ENCODE measurements around the gene CMIP. TPM values are rescaled to one million over a fixed set of nuclear protein-coding genes. Genes with fewer than 3 reads are reported as not detected.
"Not testable (repeated sequence)": the region's sequence is repeated elsewhere in the genome, so short reads cannot be mapped to it uniquely, and the experiment has no call there.

Gene CMIP
- 11.1 TPM for total RNA-seq
- long read RNA-seq, result 0 reads

DNA sequence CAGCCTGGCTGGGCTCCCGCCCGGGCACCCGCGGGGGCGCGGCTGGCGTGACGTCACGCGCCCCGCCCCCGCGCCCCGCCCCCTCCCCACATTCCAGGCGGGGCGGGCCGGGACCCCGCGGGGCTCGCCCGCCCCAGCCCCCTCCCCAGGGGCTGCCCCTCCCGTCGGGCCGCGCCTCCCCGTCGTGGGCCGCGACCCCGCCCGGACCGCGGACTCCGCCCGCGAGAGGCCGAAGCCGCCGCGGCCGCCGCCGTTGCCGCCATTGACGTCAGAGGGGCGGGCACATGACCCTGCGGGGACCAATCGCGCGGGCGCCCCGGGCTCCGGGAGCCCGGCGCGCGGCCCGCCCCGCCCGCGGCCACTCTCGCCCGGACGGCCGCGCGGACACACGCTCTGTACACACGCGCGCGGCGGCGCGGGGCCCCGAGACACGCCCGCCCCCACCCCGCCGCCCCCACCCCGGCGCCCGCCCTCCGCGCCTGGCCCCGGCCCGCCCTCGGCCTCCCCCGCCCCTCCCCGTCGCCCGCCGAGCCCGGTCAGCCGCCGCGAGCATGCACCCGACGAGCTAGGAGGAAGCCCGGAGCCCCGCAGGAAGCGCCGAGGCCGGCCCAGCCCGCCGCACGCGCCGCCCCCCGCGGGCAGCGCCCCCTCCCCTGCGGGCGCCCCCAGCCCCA lies at the start of gene CMIP:
Gene CMIP, plus strand, starts transcription at position 361 of the 674 bp plus-strand sequence.
- ATAC-seq (ENCODE audit: poor library complexity), result peak; percentile 88
- intact Hi-C loops (cut with DNase I), result no loop called here
- peak; percentile 91 for DNase-seq

DNA sequence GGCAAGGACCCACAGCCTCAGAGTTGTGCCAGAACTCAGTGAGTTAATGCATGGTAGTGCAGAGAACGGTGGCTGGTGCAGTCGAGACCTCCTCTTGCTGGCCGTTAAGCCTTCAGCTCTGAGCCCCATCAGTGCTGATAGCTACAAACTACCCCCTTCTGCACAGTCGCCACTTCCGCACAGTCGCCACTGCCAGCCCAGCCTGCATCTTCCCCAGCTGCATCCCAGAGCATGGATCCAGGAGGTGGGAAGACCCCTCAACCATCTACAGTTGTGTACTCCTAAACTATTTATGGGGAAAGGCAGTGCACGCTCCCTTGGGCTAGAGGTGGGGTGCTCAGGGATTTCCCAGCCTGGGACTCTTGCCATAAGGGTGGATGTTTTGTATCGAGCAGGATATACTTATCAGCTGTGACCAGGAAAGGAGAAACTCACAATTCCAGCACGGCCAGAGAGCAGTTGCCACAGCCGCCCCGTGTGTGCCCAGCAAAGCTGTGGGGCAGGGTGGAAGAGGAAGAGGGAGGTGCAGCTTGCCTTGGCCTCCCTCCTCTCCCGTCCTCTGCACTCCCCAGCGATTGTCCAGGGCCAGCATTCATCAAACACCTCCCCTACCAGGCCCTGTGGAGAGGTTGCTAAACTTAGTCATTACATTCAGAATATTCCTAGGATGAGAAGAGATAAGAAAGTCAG lies 49.5 kb upstream of the CMIP start:
- ATAC-seq (ENCODE audit: poor library complexity), result peak; percentile 75

DNA sequence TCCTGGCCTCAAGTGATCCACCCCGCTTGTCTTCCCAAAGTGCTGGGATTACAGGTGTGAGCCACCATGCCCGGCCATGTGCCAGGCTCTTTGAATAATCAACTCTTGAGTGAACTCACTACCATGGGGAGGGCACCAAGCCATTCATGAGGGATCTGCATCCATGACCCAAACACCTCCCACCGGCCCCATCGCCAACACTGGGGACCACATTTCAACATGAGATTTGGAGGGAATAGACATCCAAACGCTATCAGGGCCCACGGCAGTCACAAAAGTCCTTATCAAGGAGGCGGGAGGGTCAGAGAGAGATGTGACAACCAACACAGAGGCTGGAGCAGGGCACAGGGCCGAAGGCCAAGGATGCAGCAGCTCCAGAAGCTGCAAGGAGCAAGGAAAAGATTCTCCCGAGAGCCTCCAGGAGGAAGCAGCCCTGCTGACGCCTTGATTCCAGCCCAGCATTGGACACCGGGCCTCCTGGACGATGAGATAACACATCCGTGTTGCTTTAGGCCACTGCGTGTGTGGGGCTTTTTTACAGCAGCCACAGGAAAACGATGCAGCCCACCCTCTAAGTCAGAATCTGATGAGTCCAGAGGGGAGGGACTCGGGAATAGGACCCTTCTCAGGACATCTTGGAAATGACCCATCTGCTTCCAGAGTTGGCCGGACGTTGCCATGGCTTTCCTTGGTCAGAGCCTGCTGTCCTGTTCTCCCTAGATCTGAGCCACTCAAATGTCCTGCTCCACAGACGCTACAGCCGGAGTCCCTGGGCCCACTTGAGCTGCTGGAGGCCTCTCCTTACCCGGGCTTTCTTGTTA lies 47.3 kb upstream of the CMIP start:
- no peak for DNase-seq
- intact Hi-C loops (cut with DNase I), result no loop called here

More for the DNA sequence above, 49.5 kb upstream of the CMIP start:
- intact Hi-C loops (cut with DNase I), result no loop called here
- peak; percentile 48 for DNase-seq

DNA sequence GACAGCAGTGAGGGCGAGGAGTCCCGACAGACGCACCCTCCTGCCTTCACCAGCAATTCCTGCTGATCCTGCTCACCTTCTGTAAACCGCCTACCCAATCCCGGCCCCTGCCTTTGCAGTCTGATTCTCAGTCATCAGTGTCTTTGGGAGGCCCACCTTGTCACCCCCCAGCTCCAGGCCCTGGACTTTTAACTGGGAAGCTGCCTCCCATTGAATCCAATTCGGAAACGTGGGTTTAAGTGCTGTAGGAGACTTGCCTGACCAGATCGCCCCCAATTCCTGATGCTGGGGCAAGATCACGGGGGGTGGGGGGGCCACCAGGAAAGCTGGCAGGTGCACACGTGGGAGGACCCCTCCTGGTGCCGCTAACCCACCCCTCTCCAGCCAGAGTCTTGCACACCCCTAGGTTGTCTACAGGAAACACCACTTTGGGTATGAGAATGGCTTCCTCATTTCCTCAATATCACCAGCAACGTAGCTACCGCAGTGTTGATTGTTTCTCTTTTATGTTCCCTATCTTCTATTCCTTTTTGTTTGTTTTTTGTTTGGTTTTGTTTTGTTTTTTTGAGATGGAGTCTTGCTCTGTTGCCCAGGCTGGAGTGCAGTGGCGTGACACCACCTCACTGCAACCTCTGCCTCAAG lies 46.6 kb upstream of the CMIP start:
- no peak for DNase-seq
- intact Hi-C loops (cut with DNase I), result no loop called here
- no peak for ATAC-seq (ENCODE audit: poor library complexity)

More for the DNA sequence above, 47.3 kb upstream of the CMIP start:
- no peak for ATAC-seq (ENCODE audit: poor library complexity)

DNA sequence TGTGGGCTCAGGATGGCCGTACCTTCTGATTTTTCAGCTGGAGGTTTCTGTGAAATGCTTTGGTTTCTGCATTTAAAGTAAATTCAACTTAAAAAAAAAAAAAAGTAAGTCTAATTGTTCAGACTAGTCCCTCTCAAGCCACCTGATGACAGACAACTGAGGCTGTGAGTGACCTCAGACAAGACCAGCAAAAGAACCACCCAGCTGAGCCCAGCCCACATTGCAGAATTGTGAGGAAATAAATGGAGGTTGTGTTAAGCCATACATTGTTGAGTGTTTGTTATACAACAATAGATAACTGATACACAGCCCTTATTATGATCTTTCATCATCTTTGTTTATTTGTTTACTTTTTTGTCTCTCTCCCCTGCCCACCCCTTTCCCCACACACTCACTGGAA lies 44.7 kb upstream of the CMIP start:
- no peak for ATAC-seq (ENCODE audit: poor library complexity)
- DNase-seq, result no peak
- intact Hi-C loops (cut with DNase I), result loop anchor here (5.0 to 10.0 kb wide), 2 partner anchors 215 to 322 kb away; no protein-coding TSS in a partner anchor

DNA sequence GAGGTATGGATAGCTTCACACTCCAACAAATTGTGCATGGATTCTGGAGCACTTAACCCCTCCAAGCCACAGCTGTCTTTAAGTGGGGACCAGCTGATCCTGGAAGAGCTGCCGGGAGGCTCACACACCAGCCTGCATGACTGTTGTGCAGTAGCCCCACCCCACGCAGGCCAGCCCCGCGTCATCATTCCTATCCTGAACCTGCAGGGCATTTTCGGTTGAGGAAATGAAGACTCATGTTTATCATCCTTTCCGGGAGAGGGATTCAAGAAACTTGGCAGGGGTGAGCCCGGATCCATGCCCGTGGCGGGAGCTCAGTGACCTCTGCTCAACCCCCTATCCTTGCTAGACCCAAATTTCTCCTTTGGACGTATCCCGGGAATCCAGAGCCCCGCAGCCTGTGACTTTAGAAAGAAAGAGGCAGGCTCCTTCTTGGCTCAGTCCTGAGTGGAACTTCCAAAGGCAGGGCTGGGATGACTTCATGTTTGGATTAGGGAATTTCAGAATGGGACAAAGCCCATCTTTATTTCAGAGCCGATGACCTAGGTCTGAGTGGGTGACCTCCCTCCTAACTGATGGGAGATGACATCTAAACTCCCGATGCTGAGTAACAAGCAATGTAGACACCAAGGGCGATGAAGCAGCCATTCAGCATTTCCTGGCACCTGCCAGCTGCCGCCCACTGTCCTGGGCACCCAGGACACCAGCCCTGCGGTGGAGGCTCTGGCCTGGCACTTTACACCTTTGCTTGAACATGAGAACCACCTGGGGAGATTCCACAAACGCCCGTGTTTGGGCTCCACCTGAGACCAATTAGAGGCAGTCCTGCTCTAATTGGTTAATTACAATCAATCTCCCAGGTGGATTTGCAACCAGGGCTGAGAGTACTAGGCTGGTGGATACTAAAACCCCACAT lies 43.3 kb upstream of the CMIP start:
- intact Hi-C loops (cut with DNase I), result loop anchor here (5.0 to 10.0 kb wide), 2 partner anchors 214 to 321 kb away; no protein-coding TSS in a partner anchor

DNA sequence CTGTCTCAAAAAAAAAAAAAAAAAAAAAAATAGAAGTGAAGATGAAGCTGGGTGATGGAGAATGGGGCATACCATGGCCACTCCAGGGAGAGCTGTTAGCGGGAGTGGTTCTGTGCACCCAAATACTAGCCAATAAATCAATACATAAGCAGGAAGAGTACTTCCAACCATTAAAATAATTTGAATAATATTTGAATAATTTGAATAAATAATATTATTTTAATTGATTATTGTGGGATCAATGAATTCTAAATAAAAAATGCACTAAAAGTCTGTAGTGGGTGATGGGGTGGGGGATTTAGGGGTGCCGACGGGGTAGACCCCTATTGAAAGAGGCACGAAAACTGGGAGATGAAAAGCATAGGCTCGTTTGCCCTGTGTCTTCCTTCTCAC lies 41.4 kb upstream of the CMIP start:
- no peak for ATAC-seq (ENCODE audit: poor library complexity)
- intact Hi-C loops (cut with DNase I), result loop anchor here (5.0 to 10.0 kb wide), 2 partner anchors 212 to 319 kb away; no protein-coding TSS in a partner anchor
- no peak for DNase-seq

More for the DNA sequence above, 43.3 kb upstream of the CMIP start:
- no peak for DNase-seq
- no peak for ATAC-seq (ENCODE audit: poor library complexity)

DNA sequence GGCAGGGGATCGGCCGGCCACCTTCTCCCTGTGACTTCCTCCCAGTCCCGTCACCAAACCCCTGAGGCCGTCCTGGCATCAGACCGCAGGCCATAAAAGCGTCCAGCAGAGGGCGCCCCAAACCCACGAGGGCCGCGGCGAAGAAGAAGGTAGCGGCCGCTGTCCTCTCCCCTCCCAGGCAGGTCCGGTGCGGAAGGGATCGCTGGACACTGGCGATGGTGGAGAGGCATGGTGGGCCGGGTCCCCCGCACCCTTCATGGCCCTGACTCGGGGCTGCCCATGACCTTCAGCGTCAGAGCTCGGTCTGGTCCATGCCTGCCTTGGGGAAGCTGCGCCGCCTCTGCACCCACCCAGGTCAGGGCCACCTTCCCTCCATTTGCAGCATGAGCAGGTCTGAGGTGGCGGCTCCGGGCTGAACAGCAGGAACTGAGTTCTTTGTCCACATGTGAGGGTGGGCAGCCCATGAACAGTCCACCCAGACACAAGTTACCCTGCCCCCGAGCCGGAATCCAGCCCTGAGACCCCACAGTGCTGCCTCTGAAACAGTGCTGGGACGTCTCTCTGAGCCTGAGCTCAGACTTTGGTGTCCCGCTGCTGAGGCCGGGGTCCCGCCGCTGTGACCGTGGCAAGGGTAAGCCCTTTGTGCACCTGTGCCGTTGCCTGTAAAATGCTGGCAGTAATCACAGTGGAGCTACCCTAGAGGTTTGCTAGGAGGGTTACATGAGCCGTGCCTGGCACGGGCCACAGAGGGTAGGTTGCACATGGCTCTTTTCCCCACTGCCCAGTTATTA lies 40.8 kb upstream of the CMIP start:
- DNase-seq (peak; percentile 91), ATAC-seq (ENCODE audit: poor library complexity) (peak; percentile 98)
- intact Hi-C loops (cut with DNase I), result loop anchor here (5.0 to 10.0 kb wide), 2 partner anchors 211 to 319 kb away; no protein-coding TSS in a partner anchor

DNA sequence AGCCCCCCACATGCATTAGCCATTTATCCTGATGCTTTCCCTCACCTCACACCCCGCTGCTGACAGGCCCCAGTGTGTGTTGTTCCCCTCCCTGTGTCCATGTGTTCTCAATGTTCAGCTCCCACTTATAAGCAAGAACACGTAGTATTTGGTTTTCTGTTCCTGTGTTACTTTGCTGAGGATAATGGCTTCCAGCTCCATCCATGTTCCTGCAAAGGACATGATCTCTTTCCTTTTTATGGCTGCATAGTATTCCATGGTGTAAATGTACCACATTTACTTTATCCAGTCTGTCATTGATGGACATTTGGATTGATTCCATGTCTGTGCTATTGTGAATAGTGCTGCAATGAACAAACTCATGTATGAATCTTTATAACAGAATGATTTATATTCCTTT lies 39.6 kb upstream of the CMIP start:
- not testable (repeated sequence) for ATAC-seq (ENCODE audit: poor library complexity); DNase-seq
- intact Hi-C loops (cut with DNase I), result loop anchor here (10.0 kb wide), 1 partner anchor 210 kb away; no protein-coding TSS in a partner anchor

DNA sequence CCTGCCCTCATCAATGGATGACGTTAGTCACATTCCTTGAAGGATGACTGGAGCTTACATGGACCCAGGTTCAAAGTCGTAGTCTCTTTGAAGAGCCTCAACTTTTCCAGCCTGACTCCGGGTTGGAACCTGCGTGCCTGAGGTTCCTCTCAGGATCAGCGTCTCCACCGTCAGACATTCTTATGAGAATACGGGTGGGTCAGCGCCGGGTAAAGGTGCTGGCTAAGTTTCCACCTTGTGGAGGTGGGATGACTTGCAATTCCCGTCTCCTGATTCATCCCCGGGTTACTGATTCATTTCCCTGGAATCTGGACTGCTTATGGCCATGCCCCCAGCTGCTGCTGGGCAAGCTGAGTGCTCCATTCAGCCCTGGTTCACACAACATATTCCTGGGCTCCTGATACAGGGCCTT lies 38.9 kb upstream of the CMIP start:
- ATAC-seq (ENCODE audit: poor library complexity) (no peak), DNase-seq (no peak)
- intact Hi-C loops (cut with DNase I), result loop anchor here (10.0 kb wide), 1 partner anchor 209 kb away; no protein-coding TSS in a partner anchor

DNA sequence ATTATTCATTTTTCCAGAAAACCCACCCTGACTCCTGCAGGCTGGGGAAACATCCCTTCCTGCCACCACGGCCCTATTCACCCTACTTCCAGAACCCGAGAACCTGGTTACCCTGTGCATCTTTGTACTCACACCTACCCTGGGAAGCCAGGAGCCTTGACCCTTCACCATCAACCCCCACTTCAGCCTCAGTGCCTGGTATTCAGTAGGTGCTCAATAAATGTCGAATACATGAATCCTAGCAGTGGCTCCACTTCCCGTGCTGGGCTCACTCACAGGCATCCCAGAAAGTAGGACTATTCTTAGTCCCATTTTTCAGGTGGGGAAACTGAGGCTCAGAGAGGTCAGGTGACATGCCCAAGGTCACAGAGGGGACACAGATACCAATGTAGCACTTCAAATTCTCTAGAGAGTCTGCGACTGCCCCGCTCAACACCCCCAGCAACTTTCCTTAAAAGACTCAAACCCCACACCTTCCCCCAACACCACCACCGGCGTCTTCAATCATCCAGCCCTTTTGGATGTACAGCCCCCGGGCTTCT lies 36.1 kb upstream of the CMIP start:
- intact Hi-C loops (cut with DNase I), result loop anchor here (10.0 kb wide), 1 partner anchor 206 kb away; no protein-coding TSS in a partner anchor
- ATAC-seq (ENCODE audit: poor library complexity), result no peak
- no peak for DNase-seq

DNA sequence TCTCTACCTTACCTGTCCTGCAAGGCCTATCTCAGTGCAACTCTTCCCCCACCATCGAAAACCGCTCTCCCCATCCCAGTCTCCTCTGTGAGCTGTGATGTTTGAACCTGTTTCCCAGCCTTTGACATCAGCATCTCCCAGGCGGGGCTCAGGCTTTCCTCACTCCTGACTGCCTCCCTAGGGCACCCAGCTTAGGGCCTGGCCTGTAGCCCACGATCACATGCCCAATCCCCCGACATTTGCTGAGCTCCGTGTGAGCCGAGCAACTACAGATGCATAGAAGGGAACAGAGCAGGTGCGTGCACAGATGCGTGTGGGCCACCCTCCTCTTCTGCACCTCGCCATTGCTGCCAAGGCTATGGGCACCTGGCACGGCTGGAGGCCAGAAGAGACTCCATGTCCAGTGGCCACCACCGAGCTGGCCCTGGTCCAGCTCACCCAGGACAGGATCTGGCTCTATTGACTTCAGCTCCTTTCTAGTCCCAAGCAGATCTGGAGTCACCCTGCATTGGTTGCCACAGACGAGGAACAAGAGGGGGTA lies 35.5 kb upstream of the CMIP start:
- ATAC-seq (ENCODE audit: poor library complexity) (no peak), DNase-seq (no peak)
- intact Hi-C loops (cut with DNase I), result loop anchor here (10.0 kb wide), 1 partner anchor 206 kb away; no protein-coding TSS in a partner anchor

DNA sequence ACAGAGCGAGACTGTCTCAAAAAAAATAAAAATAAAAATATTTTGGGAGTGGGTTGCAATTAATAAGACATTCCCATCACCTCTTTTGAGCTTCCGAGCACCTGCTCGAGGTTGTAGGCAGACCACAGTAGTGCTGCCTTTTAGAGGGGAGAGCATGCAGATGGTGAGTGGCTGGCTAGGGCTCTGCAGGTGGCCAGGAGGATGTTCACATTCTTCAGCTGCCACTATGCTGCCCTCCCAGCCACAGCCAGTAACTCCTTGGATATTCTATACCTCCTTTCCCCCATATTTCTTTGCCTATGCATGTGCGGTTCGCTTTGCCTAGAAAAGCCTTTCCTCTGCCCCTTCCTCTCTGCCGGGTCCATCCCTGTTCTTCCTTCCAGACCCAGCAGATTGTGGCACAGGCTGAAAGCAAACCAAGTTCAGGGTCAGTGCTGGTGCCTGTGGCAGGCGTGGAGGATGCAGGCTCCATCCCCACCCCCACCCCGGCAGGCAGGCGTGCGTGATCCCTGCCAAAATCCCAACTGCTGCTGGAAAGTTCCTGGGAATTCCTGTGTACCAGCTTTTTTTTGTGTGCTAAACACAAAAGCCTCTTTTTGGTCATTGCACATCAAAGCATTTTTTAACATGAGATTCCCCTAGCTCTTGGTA lies 33.8 kb upstream of the CMIP start:
- intact Hi-C loops (cut with DNase I), result no loop called here
- DNase-seq, result no peak
- ATAC-seq (ENCODE audit: poor library complexity), result no peak

DNA sequence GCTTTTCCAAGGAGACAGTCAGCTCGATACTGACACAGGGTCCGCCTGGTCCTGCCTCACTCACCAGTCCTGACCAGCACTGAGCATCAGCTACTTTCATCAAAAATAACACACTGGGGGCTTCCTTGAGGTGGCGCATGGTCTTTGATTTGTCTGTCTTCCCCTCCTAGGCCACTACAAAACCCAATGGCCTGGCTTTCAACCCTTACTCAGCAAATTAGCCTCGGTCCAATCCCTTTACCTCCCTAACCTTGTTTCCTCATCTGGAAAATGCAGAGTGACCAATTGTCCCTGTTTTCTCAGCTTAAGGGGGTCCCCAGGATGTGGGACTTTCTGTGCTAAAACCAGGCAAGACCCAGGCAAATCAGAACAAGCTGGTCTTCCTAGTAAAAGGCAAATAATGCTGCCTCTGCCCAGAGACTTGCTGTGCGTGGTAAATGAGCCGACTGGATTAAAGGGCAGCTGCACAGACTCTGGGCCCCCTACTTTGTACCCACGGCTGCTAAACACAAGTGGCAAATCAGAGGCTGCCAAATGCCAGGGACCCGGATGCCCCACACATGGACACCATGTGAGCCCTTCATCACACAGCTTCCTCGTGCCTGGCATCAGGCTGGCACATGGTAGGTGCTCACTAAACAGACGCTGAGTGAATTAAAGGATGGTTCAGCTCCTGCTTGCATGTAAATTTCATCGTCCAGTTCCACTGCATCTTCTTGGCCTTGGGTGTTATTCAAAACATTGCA lies 31.2 kb upstream of the CMIP start:
- no peak for ATAC-seq (ENCODE audit: poor library complexity)
- intact Hi-C loops (cut with DNase I), result no loop called here
- no peak for DNase-seq

DNA sequence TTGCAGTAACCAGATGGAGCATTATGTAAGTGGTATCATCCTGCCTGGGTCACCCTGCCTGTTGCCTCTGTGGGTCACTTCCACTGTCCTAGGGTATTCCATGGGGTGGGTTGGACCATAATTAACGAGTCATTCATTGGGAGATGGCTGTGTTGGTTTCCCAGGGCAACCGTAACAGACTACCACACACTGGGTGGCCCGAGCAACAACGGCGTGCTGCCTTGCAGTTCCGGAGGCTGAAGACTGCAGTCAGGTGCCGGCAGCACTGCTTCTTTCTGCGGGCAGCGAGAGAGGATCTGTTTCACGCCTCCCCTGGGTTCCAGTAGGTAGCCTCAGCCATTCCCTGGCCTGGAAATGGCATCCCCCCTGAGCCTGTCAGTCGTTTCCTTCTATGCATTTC lies 28.9 kb upstream of the CMIP start:
- ATAC-seq (ENCODE audit: poor library complexity) (no peak), DNase-seq (no peak)
- intact Hi-C loops (cut with DNase I), result no loop called here
